ENCODE results near the gene TUSC7.

TUSC7 gene

GRCh38 chr3:116667324-116667723, 42.3 kb upstream of the TUSC7 start:
- Histone ChIP-seq H3K36me3 (ENCODE audit: insufficient read depth, low read length) (no peaks in the 10 kb centered on the region), H3K4me2 (ENCODE audit: low read depth, low read length, poor library complexity, severe bottlenecking) (no peak overlapping the region), H3K4me3 (ENCODE audit: low read length, poor library complexity, severe bottlenecking) (no peak overlapping the region), H3K9me3 (ENCODE audit: insufficient read depth, low read depth, low read length) (no peaks in the 10 kb centered on the region), H3F3A (ENCODE audit: low read depth) (no peaks in the 10 kb centered on the region), H3K79me2 (ENCODE audit: insufficient read depth, low read length) (no peaks in the 10 kb centered on the region), H3K27me3 (ENCODE audit: insufficient read depth, low read length, poor library complexity, severe bottlenecking) (no peaks in the 10 kb centered on the region), H3K9me2 (replicated peaks; ENCODE audit: low read depth, low read length) (0 out of 2 replicates have a peak, but pooled peaks cover 3% of the 10 kb centered on the region), H3K9ac (ENCODE audit: low read depth, low read length, poor library complexity, severe bottlenecking) (no peak overlapping the region), H4K20me1 (ENCODE audit: insufficient read depth, low read length, poor library complexity, severe bottlenecking) (no peaks in the 10 kb centered on the region), H3K4me1 (ENCODE audit: insufficient read depth, low read length, poor library complexity, severe bottlenecking) (no peaks in the 10 kb centered on the region), H2AFZ (ENCODE audit: low read length) (no peak overlapping the region)
- TF ChIP-seq, protein P1, sequence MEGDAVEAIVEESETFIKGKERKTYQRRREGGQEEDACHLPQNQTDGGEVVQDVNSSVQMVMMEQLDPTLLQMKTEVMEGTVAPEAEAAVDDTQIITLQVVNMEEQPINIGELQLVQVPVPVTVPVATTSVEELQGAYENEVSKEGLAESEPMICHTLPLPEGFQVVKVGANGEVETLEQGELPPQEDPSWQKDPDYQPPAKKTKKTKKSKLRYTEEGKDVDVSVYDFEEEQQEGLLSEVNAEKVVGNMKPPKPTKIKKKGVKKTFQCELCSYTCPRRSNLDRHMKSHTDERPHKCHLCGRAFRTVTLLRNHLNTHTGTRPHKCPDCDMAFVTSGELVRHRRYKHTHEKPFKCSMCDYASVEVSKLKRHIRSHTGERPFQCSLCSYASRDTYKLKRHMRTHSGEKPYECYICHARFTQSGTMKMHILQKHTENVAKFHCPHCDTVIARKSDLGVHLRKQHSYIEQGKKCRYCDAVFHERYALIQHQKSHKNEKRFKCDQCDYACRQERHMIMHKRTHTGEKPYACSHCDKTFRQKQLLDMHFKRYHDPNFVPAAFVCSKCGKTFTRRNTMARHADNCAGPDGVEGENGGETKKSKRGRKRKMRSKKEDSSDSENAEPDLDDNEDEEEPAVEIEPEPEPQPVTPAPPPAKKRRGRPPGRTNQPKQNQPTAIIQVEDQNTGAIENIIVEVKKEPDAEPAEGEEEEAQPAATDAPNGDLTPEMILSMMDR (conservative IDR thresholded peaks at IDR 0.05; ENCODE audit: low read length): no peak
- TF ChIP-seq EZH2phosphoT487 (IDR thresholded peaks at IDR 0.05; ENCODE audit: borderline replicate concordance): no peak

- TF ChIP-seq EZH2phosphoT487 (IDR thresholded peaks at IDR 0.05; ENCODE audit: borderline replicate concordance): no peak
- H3F3A ChIP-seq (ENCODE audit: low read depth): no peaks in the 10 kb centered on the region
- no peak overlapping the region for H3K4me3 ChIP-seq (ENCODE audit: low read length, poor library complexity, severe bottlenecking)
- H2AFZ ChIP-seq (ENCODE audit: low read length): no peak overlapping the region
- H3K9me2 ChIP-seq (replicated peaks; ENCODE audit: low read depth, low read length): 0 out of 2 replicates have a peak, but pooled peaks cover 3% of the 10 kb centered on the region
- H3K9me3 ChIP-seq (ENCODE audit: insufficient read depth, low read depth, low read length): no peaks in the 10 kb centered on the region
- H3K9ac ChIP-seq (ENCODE audit: low read depth, low read length, poor library complexity, severe bottlenecking): no peak overlapping the region
- H3K4me2 ChIP-seq (ENCODE audit: low read depth, low read length, poor library complexity, severe bottlenecking): no peak overlapping the region
- no peaks in the 10 kb centered on the region for H4K20me1 ChIP-seq (ENCODE audit: insufficient read depth, low read length, poor library complexity, severe bottlenecking)
- H3K4me1 ChIP-seq (ENCODE audit: insufficient read depth, low read length, poor library complexity, severe bottlenecking): no peaks in the 10 kb centered on the region
- H3K27me3 ChIP-seq (ENCODE audit: insufficient read depth, low read length, poor library complexity, severe bottlenecking): no peaks in the 10 kb centered on the region
- no peaks in the 10 kb centered on the region for H3K36me3 ChIP-seq (ENCODE audit: insufficient read depth, low read length)
- H3K79me2 ChIP-seq (ENCODE audit: insufficient read depth, low read length): no peaks in the 10 kb centered on the region
These were observed 41.8 kb upstream of the TUSC7 start for GRCh38 chr3:116667791-116668190.

- H3K9me3 ChIP-seq (ENCODE audit: insufficient read depth, low read depth, low read length): no peaks in the 10 kb centered on the region
- no peaks in the 10 kb centered on the region for H3K27me3 ChIP-seq (ENCODE audit: insufficient read depth, low read length, poor library complexity, severe bottlenecking)
- H3K9ac ChIP-seq (ENCODE audit: low read depth, low read length, poor library complexity, severe bottlenecking): no peak overlapping the region
- H2AFZ ChIP-seq (ENCODE audit: low read length): no peak overlapping the region
- H3K4me3 ChIP-seq (ENCODE audit: low read length, poor library complexity, severe bottlenecking): no peak overlapping the region
- no peak overlapping the region for H3K4me2 ChIP-seq (ENCODE audit: low read depth, low read length, poor library complexity, severe bottlenecking)
- 0 out of 2 replicates have a peak, but pooled peaks cover 3% of the 10 kb centered on the region for H3K9me2 ChIP-seq (replicated peaks; ENCODE audit: low read depth, low read length)
- no peaks in the 10 kb centered on the region for H3K4me1 ChIP-seq (ENCODE audit: insufficient read depth, low read length, poor library complexity, severe bottlenecking)
- no peaks in the 10 kb centered on the region for H4K20me1 ChIP-seq (ENCODE audit: insufficient read depth, low read length, poor library complexity, severe bottlenecking)
- no peaks in the 10 kb centered on the region for H3F3A ChIP-seq (ENCODE audit: low read depth)
- H3K36me3 ChIP-seq (ENCODE audit: insufficient read depth, low read length): no peaks in the 10 kb centered on the region
- no peaks in the 10 kb centered on the region for H3K79me2 ChIP-seq (ENCODE audit: insufficient read depth, low read length)
- no peak for TF ChIP-seq EZH2phosphoT487 (IDR thresholded peaks at IDR 0.05; ENCODE audit: borderline replicate concordance)
- TF ChIP-seq, protein P1 (conservative IDR thresholded peaks at IDR 0.05; ENCODE audit: low read length): no peak
These were observed 40.0 kb upstream of the TUSC7 start for GRCh38 chr3:116669576-116669975.

GRCh38 chr3:116671151-116671550, 38.4 kb upstream of the TUSC7 start:
- H3K27me3 ChIP-seq (ENCODE audit: insufficient read depth, low read length, poor library complexity, severe bottlenecking): no peaks in the 10 kb centered on the region
- no peaks in the 10 kb centered on the region for H4K20me1 ChIP-seq (ENCODE audit: insufficient read depth, low read length, poor library complexity, severe bottlenecking)

More at GRCh38 chr3:116671151-116671550, 38.4 kb upstream of the TUSC7 start:
- Histone ChIP-seq H3F3A (ENCODE audit: low read depth) (no peaks in the 10 kb centered on the region), H3K4me1 (ENCODE audit: insufficient read depth, low read length, poor library complexity, severe bottlenecking) (no peaks in the 10 kb centered on the region), H3K9ac (ENCODE audit: low read depth, low read length, poor library complexity, severe bottlenecking) (no peak overlapping the region), H3K4me2 (ENCODE audit: low read depth, low read length, poor library complexity, severe bottlenecking) (no peak overlapping the region), H3K4me3 (ENCODE audit: low read length, poor library complexity, severe bottlenecking) (no peak overlapping the region), H3K79me2 (ENCODE audit: insufficient read depth, low read length) (no peaks in the 10 kb centered on the region), H2AFZ (ENCODE audit: low read length) (no peak overlapping the region), H3K9me2 (replicated peaks; ENCODE audit: low read depth, low read length) (0 out of 2 replicates have a peak, but pooled peaks cover 3% of the 10 kb centered on the region), H3K9me3 (ENCODE audit: insufficient read depth, low read depth, low read length) (no peaks in the 10 kb centered on the region), H3K36me3 (ENCODE audit: insufficient read depth, low read length) (no peaks in the 10 kb centered on the region)
- TF ChIP-seq, protein P1 (conservative IDR thresholded peaks at IDR 0.05; ENCODE audit: low read length): no peak
- no peak for TF ChIP-seq EZH2phosphoT487 (IDR thresholded peaks at IDR 0.05; ENCODE audit: borderline replicate concordance)
